ENCODE results near the gene KRT12.
A peak's percentile ranks its signal among the peaks of the same experiment; 100 is the strongest.
"Not testable (repeated sequence)": the region's sequence is repeated elsewhere in the genome, so short reads cannot be mapped to it uniquely, and the experiment has no call there.

Gene KRT12

GRCh38 chr17:40862985-40863733, 3.9 kb downstream of the KRT12 start:
- DNase-seq (ENCODE audit: low read depth): no peak
- no peak overlapping the region for H3K4me3 ChIP-seq (ENCODE audit: control insufficient read depth, low read depth, low read length)
- TF ChIP-seq CTCF (conservative IDR thresholded peaks at IDR 0.05; ENCODE audit: control insufficient read depth, insufficient read depth, low read depth, low read length): peak; percentile 4

- no peak for TF ChIP-seq CTCF (conservative IDR thresholded peaks at IDR 0.05; ENCODE audit: control insufficient read depth, insufficient read depth, low read depth, low read length)
- DNase-seq (ENCODE audit: low read depth): no peak
- H3K4me3 ChIP-seq (ENCODE audit: control insufficient read depth, low read depth, low read length): no peak overlapping the region
These were observed 7.5 kb downstream of the KRT12 start for GRCh38 chr17:40859536-40859935.

GRCh38 chr17:40858667-40859066, 8.4 kb downstream of the KRT12 start:
- not testable (repeated sequence) for H3K4me3 ChIP-seq (ENCODE audit: control insufficient read depth, low read depth, low read length); DNase-seq (ENCODE audit: low read depth)

- DNase-seq (ENCODE audit: low read depth): peak; percentile 82
- TF ChIP-seq CTCF (conservative IDR thresholded peaks at IDR 0.05; ENCODE audit: control insufficient read depth, insufficient read depth, low read depth, low read length): no peak
- no peak overlapping the region for H3K4me3 ChIP-seq (ENCODE audit: control insufficient read depth, low read depth, low read length)
These were observed 9.5 kb downstream of the KRT12 start for GRCh38 chr17:40857535-40857934.

GRCh38 chr17:40854175-40854814, 12.7 kb downstream of the KRT12 start:
- H3K4me3 ChIP-seq (ENCODE audit: control insufficient read depth, low read depth, low read length): no peak overlapping the region
- no peak for TF ChIP-seq CTCF (conservative IDR thresholded peaks at IDR 0.05; ENCODE audit: control insufficient read depth, insufficient read depth, low read depth, low read length)
- DNase-seq (ENCODE audit: low read depth): peak; percentile 97

GRCh38 chr17:40852364-40852763, 14.7 kb downstream of the KRT12 start:
- no peak for DNase-seq (ENCODE audit: low read depth)
- no peak for TF ChIP-seq CTCF (conservative IDR thresholded peaks at IDR 0.05; ENCODE audit: control insufficient read depth, insufficient read depth, low read depth, low read length)
- no peak overlapping the region for H3K4me3 ChIP-seq (ENCODE audit: control insufficient read depth, low read depth, low read length)

GRCh38 chr17:40850293-40850972, 16.6 kb downstream of the KRT12 start:
- peak; percentile 57 for DNase-seq (ENCODE audit: low read depth)
- TF ChIP-seq CTCF (conservative IDR thresholded peaks at IDR 0.05; ENCODE audit: control insufficient read depth, insufficient read depth, low read depth, low read length): no peak
- no peak overlapping the region for H3K4me3 ChIP-seq (ENCODE audit: control insufficient read depth, low read depth, low read length)

Data from fibroblast of mammary gland (primary cell).